K562 (cell line): ENCODE measurements around the gene HAVCR1. TPM values are rescaled to one million over a fixed set of nuclear protein-coding genes. Genes with fewer than 3 reads are reported as not detected.

Source experiments
- ATAC-seq: fragments of 200-7000 bp; cut with Tn5 transposase; 3 replicates; pipeline ENCODE4 v1.9.1; 2020; ENCODE audit warnings: moderate library complexity
- BruUV-seq: library from RNA; stranded (reverse); fragments of 400-500 nt; replicated peaks from 2 replicates; lab custom pipeline; 2021; lab: Mats Ljungman, UMichigan
- CTCF ChIA-PET: fragments of 300-600 bp; formaldehyde crosslinking; extraction: SDS; loops from one replicate; lab custom pipeline; 2021; ENCODE audit warnings: low intra/inter-chr PET ratio; lab: Yijun Ruan, JAX
- POLR2A ChIA-PET: fragments of 300-600, 350-650 bp; sonication (Branson Sonifier 250); formaldehyde crosslinking; extraction: SDS; loops from one replicate; lab custom pipeline; 2021; ENCODE audit warnings: antibody characterized with exemption, inconsistent platforms; lab: Yijun Ruan, JAX
- DNase-seq, 4 experiments: peaks; one replicate each; pipeline versions ENCODE4 v3.0.0 to v3.0.0-alpha.2; 2011 to 2018; ENCODE audit warnings: low spot score in 3 of 4, mixed read lengths in 3 of 4; ENCODE audit errors: extremely low read depth in 1 of 4
- FAIRE-seq: peaks from 2 replicates; lab custom pipeline; 2011; peaks lifted over from hg19 to GRCh38; lab: Jason Lieb, UNC
- H2AFZ ChIP-seq: 2 replicates; pipeline ENCODE4 v1.6.0; 2011; ENCODE audit warnings: low read depth, low read length, control low read depth, inconsistent platforms
- H3K27ac ChIP-seq: fragments of 200-600 bp; 3 replicates; pipeline ENCODE4 v1.8.0; 2011; ENCODE audit warnings: low read depth, mild to moderate bottlenecking, control low read depth, inconsistent platforms, low read length, moderate library complexity, mixed read lengths; ENCODE audit errors: extremely low read depth
- H3K27me3 ChIP-seq, 2 experiments: fragments of 300-600 bp in 1 of 2; 2 replicates in 1 of 2; 3 replicates in 1 of 2; pipeline versions ENCODE4 v1.6.0 to v1.8.0; 2011; ENCODE audit warnings: inconsistent platforms in 2 of 2, low read length in 2 of 2, mild to moderate bottlenecking in 1 of 2, mixed read lengths in 1 of 2, moderate library complexity in 1 of 2; ENCODE audit not compliant: control insufficient read depth in 2 of 2, insufficient read depth in 2 of 2
- H3K36me3 ChIP-seq: fragments of 300-600 bp; 3 replicates; pipeline ENCODE4 v1.8.0; 2011; ENCODE audit warnings: mild to moderate bottlenecking, low read length, inconsistent platforms; ENCODE audit not compliant: control insufficient read depth, insufficient read depth
- H3K4me1 ChIP-seq, 2 experiments: fragments of 200-600 bp in 1 of 2; replicated peaks in 1 of 2; 2 replicates in 1 of 2; 3 replicates in 1 of 2; pipeline versions ENCODE4 v1.5.1 to v1.8.0; 2011; ENCODE audit warnings: inconsistent platforms in 2 of 2, low read length in 2 of 2, mild to moderate bottlenecking in 1 of 2, mixed read lengths in 1 of 2, moderate library complexity in 1 of 2; ENCODE audit not compliant: control insufficient read depth in 2 of 2, insufficient read depth in 2 of 2
- H3K4me2 ChIP-seq: 2 replicates; pipeline ENCODE4 v1.6.1; 2011; ENCODE audit warnings: low read length, control low read depth, inconsistent platforms, mixed read lengths; ENCODE audit not compliant: insufficient read depth
- H3K4me3 ChIP-seq: fragments of 200-600 bp; sonication (generic), shearing (Covaris generic); 2 replicates; pipeline ENCODE4 v1.5.1; 2016; ENCODE audit warnings: control low read depth, inconsistent platforms
- H3K79me2 ChIP-seq: fragments of 200-600 bp; 3 replicates; pipeline ENCODE4 v1.8.0; 2011; ENCODE audit warnings: low read length, inconsistent platforms; ENCODE audit not compliant: control insufficient read depth, insufficient read depth
- H3K9ac ChIP-seq, 2 experiments: 2 replicates each; pipeline versions ENCODE4 v1.6.0 to v1.6.1; 2011; ENCODE audit warnings: low read depth in 2 of 2, low read length in 2 of 2, control low read depth in 1 of 2, inconsistent platforms in 1 of 2, mild to moderate bottlenecking in 1 of 2, mixed read lengths in 1 of 2; ENCODE audit not compliant: insufficient read depth in 1 of 2
- H3K9me1 ChIP-seq: one replicate; pipeline ENCODE4 v1.6.0; 2011; ENCODE audit warnings: inconsistent platforms, mild to moderate bottlenecking, low read length, moderate library complexity; ENCODE audit not compliant: control insufficient read depth, insufficient read depth
- H3K9me3 ChIP-seq: replicated peaks from 2 replicates; pipeline ENCODE4 v1.5.1; 2011; ENCODE audit warnings: low read depth, low read length, inconsistent platforms; ENCODE audit not compliant: control insufficient read depth, insufficient read depth
- H4K20me1 ChIP-seq: replicated peaks from 2 replicates; pipeline ENCODE4 v1.6.1; 2011; ENCODE audit warnings: low read length, inconsistent platforms, mixed read lengths; ENCODE audit not compliant: control insufficient read depth, insufficient read depth
- ARID2 ChIP-seq: fragments of 450-650 bp; IDR thresholded peaks from 2 replicates; pipeline ENCODE4 v1.6.1; 2017; ENCODE audit warnings: antibody characterized with exemption, mild to moderate bottlenecking
- COPS2 ChIP-seq: fragments of 450-650 bp; conservative IDR thresholded peaks from 2 replicates; pipeline ENCODE4 v1.6.1; 2016; ENCODE audit warnings: mild to moderate bottlenecking, moderate library complexity
- EHMT2 ChIP-seq: fragments of 450-650 bp; IDR thresholded peaks from 2 replicates; pipeline ENCODE4 v1.6.1; 2018; ENCODE audit warnings: antibody characterized with exemption
- ETV1 ChIP-seq: fragments of 450-650 bp; conservative IDR thresholded peaks from 2 replicates; pipeline ENCODE4 v1.6.1; 2016; ENCODE audit warnings: missing genetic modification characterization, control low read depth, low read depth, missing compliant biosample characterization
- FOXJ3 ChIP-seq: sonication (generic); formaldehyde crosslinking; IDR thresholded peaks from 2 replicates; pipeline ENCODE4 v1.4.0; 2020; ENCODE audit warnings: mild to moderate bottlenecking, missing genetic modification reagents
- JUND ChIP-seq, 2 experiments: IDR thresholded peaks; 2 replicates in 1 of 2; 3 replicates in 1 of 2; pipeline ENCODE4 v1.6.1; 2011; ENCODE audit warnings: borderline replicate concordance in 2 of 2, low read depth in 2 of 2, low read length in 2 of 2, improper control_type of control experiment in 1 of 2, missing biosample characterization in 1 of 2, missing genetic modification characterization in 1 of 2, missing genetic modification reagents in 1 of 2
- MECOM ChIP-seq: fragments of 250-450 bp; sonication (Bioruptor Pico); IDR thresholded peaks from 2 replicates; pipeline ENCODE4 v1.8.0; 2022; ENCODE audit warnings: inconsistent platforms
- MTF1 ChIP-seq: fragments of 250-450 bp; sonication (Bioruptor Pico); IDR thresholded peaks from 2 replicates; pipeline ENCODE4 v1.9.0; 2021; ENCODE audit warnings: moderate library complexity, mild to moderate bottlenecking, inconsistent platforms, borderline replicate concordance
- NCOA4 ChIP-seq: fragments of 450-650 bp; IDR thresholded peaks from 2 replicates; pipeline ENCODE4 v1.6.1; 2018; ENCODE audit warnings: mild to moderate bottlenecking; ENCODE audit not compliant: partially characterized antibody
- PTRF ChIP-seq: fragments of 450-650 bp; IDR thresholded peaks from 2 replicates; pipeline ENCODE4 v1.6.1; 2016; ENCODE audit warnings: mild to moderate bottlenecking, missing genetic modification characterization, missing compliant biosample characterization
- SRSF9 ChIP-seq: fragments of 200-400 bp; formaldehyde crosslinking; IDR thresholded peaks from 2 replicates; pipeline ENCODE4 v1.6.1; 2017; ENCODE audit warnings: low read depth, low read length, borderline replicate concordance
- WHSC1 ChIP-seq: IDR thresholded peaks from one replicate; pipeline ENCODE4 v1.6.1; 2012; ENCODE audit warnings: low read length, control low read depth, inconsistent platforms
- ZEB2 ChIP-seq: fragments of 450-650 bp; IDR thresholded peaks from 2 replicates; pipeline ENCODE4 v1.6.1; 2016
- ZNF23 ChIP-seq: fragments of 250-450 bp; sonication (Bioruptor Pico); IDR thresholded peaks from 2 replicates; pipeline ENCODE4 v1.4.0; 2020; ENCODE audit warnings: mild to moderate bottlenecking
- ZNF76 ChIP-seq: fragments of 250-450 bp; sonication (Bioruptor Pico); IDR thresholded peaks from 2 replicates; pipeline ENCODE4 v1.4.0; 2020; ENCODE audit warnings: mild to moderate bottlenecking, moderate library complexity, borderline replicate concordance
- WGBS: fragments of 100-300 bp; shearing (Covaris generic); methylation state at CpG from one replicate; pipeline ENCODE4 v1.1.6; 2016; ENCODE audit warnings: low coverage, mixed read lengths; ENCODE audit not compliant: insufficient coverage; ENCODE audit errors: missing lambda C conversion rate; 5-methylcytosine and 5-hydroxymethylcytosine counted together
- in situ Hi-C: fragments of 300-500 bp; cut with MboI; formaldehyde crosslinking; loops from 4 replicates; pipeline ENCODE4 v1.15.0; 2018; ENCODE audit warnings: inconsistent platforms, mixed read lengths
- intact Hi-C: fragments of 100-400 bp; cut with micrococcal nuclease; formaldehyde crosslinking; loops from 2 replicates; pipeline ENCODE4 v1.14.2; 2022
- polyA plus RNA-seq, 8 experiments: library from polyadenylated mRNA; depleted of rRNA in 4 of 8; stranded (reverse) in 5 of 8; unstranded in 3 of 8; fragments of >200 nt; fragmentation: Nextera tagmentation in 2 of 8; fragmentation: Illumina TruSeq in 1 of 8; extraction: Ambion mirVana in 2 of 8; extraction: Trizol in 1 of 8; gene quantifications; 2 replicates each; pipeline versions ENCODE4 v1.2.1 to v1.2.3, GENCODE V29; 2011 to 2014; ENCODE audit warnings: inconsistent platforms in 1 of 8, missing spikeins in 1 of 8
- total RNA-seq, 7 experiments: library from RNA; depleted of rRNA in 6 of 7; stranded (reverse); fragments of >200 nt in 6 of 7; fragmentation: Illumina TruSeq in 2 of 7; extraction: Trizol in 2 of 7; gene quantifications; 2 replicates each; pipeline versions ENCODE4 v1.2.1 to v1.2.3, GENCODE V29; 2011 to 2021; ENCODE audit warnings: low replicate concordance in 1 of 7
- TF ChIP-seq, protein P1 (sequence below): sonication (generic); formaldehyde crosslinking; IDR thresholded peaks from 2 replicates; pipeline ENCODE4 v1.8.0; 2022; ENCODE audit warnings: mild to moderate bottlenecking, missing genetic modification reagents
- TF ChIP-seq, protein P2 (sequence below): fragments of 450-650 bp; formaldehyde crosslinking; IDR thresholded peaks from 2 replicates; pipeline ENCODE4 v1.4.0; 2020; ENCODE audit warnings: mild to moderate bottlenecking, mixed read lengths

Gene HAVCR1
- total and polyA plus RNA-seq, 9 of the 15 experiments (the other 6 are each of a cell fraction or from before 2014, with no cell fraction given), result 0.04 TPM; not detected in 8

DNA sequence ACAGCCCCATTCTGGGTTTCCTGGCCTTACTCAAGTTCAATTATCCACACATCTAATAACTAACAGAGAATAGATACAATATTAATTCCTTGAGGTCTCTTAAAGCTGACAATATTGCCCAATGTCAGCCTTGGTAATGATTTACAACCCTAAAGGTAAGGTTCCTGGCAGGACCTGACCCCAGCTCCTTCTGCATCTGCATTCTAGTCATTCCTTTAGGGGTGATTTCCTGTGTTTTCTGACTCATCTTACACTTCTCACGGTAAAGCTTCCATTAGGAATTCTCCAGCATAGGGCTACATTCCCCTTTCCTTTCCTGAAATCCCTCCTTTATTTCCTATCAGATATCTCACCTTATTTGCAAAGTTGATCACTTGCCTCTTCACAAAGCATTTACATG, 9.3 kb downstream of the HAVCR1 start (continued):
- TF ChIP-seq JUND (IDR thresholded peaks at IDR 0.05; ENCODE audit: borderline replicate concordance, low read depth, low read length) (no peak), JUND (tag; IDR thresholded peaks at IDR 0.05; ENCODE audit: borderline replicate concordance, low read depth, low read length) (no peak)
- TF ChIP-seq, all 486 proteins: peak for 0

DNA sequence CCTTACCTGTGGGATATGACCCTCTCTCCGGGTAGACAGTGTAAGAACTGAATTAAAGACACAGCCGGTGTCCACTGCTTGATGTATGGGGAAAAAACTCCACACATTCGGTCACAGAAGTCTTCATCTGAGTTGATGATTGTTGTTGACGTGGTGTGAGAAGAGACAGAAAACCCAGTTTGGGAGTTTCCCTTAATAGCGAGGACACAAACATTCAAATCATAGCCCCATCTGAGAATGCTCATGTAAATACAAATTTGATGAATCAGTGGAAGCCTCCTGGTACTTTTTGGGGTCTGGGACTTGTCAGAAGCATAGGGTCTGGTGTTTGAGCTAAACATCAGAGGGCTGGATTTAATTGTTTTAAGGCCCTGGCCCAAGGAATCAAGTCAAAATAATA, 11.0 kb downstream of the HAVCR1 start:
- Histone ChIP-seq H3K4me2 (no peak overlapping the region), H3K27me3 (peaks cover 0 to 5% of the 10 kb centered on the region in 2 experiments; a peak in 1 of 5 replicates), H4K20me1 (no peaks in the 10 kb centered on the region), H3K27ac (no peak overlapping the region), H3K79me2 (no peaks in the 10 kb centered on the region; the same call in 2 of the 3 replicates), H3K4me3 (no peak overlapping the region), H3K36me3 (no peaks in the 10 kb centered on the region), H3K4me1 (no peaks in the 10 kb centered on the region), H3K9me1 (no peaks in the 10 kb centered on the region), H2AFZ (no peak overlapping the region), H3K9ac (no peak overlapping the region), H3K9me3 (no peaks in the 10 kb centered on the region)
- DNase-seq (no peak), ATAC-seq (no peak), FAIRE-seq (no peak)
- intact Hi-C loops (no loop called here), in situ Hi-C loops (no loop called here)
- 0% methylated on average over 5 of the region's 5 CpGs for WGBS
- CTCF ChIA-PET, result no interaction called here
- BruUV-seq, result no TSS peak
- POLR2A ChIA-PET, result no interaction called here
- TF ChIP-seq, protein P1, sequence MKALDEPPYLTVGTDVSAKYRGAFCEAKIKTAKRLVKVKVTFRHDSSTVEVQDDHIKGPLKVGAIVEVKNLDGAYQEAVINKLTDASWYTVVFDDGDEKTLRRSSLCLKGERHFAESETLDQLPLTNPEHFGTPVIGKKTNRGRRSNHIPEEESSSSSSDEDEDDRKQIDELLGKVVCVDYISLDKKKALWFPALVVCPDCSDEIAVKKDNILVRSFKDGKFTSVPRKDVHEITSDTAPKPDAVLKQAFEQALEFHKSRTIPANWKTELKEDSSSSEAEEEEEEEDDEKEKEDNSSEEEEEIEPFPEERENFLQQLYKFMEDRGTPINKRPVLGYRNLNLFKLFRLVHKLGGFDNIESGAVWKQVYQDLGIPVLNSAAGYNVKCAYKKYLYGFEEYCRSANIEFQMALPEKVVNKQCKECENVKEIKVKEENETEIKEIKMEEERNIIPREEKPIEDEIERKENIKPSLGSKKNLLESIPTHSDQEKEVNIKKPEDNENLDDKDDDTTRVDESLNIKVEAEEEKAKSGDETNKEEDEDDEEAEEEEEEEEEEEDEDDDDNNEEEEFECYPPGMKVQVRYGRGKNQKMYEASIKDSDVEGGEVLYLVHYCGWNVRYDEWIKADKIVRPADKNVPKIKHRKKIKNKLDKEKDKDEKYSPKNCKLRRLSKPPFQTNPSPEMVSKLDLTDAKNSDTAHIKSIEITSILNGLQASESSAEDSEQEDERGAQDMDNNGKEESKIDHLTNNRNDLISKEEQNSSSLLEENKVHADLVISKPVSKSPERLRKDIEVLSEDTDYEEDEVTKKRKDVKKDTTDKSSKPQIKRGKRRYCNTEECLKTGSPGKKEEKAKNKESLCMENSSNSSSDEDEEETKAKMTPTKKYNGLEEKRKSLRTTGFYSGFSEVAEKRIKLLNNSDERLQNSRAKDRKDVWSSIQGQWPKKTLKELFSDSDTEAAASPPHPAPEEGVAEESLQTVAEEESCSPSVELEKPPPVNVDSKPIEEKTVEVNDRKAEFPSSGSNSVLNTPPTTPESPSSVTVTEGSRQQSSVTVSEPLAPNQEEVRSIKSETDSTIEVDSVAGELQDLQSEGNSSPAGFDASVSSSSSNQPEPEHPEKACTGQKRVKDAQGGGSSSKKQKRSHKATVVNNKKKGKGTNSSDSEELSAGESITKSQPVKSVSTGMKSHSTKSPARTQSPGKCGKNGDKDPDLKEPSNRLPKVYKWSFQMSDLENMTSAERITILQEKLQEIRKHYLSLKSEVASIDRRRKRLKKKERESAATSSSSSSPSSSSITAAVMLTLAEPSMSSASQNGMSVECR (CRISPR knock-in tag), result no peak
- no peak for TF ChIP-seq SRSF9
- TF ChIP-seq ETV1, result no peak
- TF ChIP-seq NCOA4, result no peak
- TF ChIP-seq, protein P2, sequence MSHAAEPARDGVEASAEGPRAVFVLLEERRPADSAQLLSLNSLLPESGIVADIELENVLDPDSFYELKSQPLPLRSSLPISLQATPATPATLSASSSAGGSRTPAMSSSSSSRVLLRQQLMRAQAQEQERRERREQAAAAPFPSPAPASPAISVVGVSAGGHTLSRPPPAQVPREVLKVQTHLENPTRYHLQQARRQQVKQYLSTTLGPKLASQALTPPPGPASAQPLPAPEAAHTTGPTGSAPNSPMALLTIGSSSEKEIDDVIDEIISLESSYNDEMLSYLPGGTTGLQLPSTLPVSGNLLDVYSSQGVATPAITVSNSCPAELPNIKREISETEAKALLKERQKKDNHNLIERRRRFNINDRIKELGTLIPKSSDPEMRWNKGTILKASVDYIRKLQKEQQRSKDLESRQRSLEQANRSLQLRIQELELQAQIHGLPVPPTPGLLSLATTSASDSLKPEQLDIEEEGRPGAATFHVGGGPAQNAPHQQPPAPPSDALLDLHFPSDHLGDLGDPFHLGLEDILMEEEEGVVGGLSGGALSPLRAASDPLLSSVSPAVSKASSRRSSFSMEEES (CRISPR knock-in tag), result no peak
- no peak for TF ChIP-seq ZEB2
- no peak for TF ChIP-seq ZNF23 (CRISPR knock-in tag)
- TF ChIP-seq FOXJ3 (CRISPR knock-in tag), result no peak
- TF ChIP-seq ZNF76, result no peak
- TF ChIP-seq EHMT2, result no peak
- TF ChIP-seq MECOM, result no peak
- no peak for TF ChIP-seq WHSC1
- no peak for TF ChIP-seq COPS2
- TF ChIP-seq ARID2, result no peak
- TF ChIP-seq PTRF (tag), result no peak
- TF ChIP-seq MTF1, result no peak
